NOMO-1 (cell line): ENCODE data around the gene SYNDIG1.

ENCODE experiments used
- DNase-seq, 2 experiments: peaks; one replicate each; lab custom pipeline; 2025; ENCODE audit not compliant: unreplicated experiment in 2 of 2; lab: John Stamatoyannopoulos, UW

SYNDIG1 gene

GRCh38 chr20:24649787-24650490 lies 180.5 kb downstream of the SYNDIG1 start:
- DNase-seq = no peak

GRCh38 chr20:24651171-24651975 lies 181.9 kb downstream of the SYNDIG1 start:
- DNase-seq = no peak

GRCh38 chr20:24651976-24652345 lies 182.5 kb downstream of the SYNDIG1 start:
- DNase-seq = no peak

GRCh38 chr20:24653306-24653705 lies 183.9 kb downstream of the SYNDIG1 start:
- DNase-seq = no peak

- no peak for DNase-seq
Measured at GRCh38 chr20:24654425-24654824, 185.0 kb downstream of the SYNDIG1 start.

GRCh38 chr20:24656391-24656790 lies 187.0 kb downstream of the SYNDIG1 start:
- DNase-seq = no peak

- no peak for DNase-seq
Measured at GRCh38 chr20:24657196-24657595, 187.8 kb downstream of the SYNDIG1 start.

- DNase-seq = no peak
Measured at GRCh38 chr20:24657878-24658620, 188.6 kb downstream of the SYNDIG1 start.

- no peak for DNase-seq
Measured at GRCh38 chr20:24658920-24659660, 189.7 kb downstream of the SYNDIG1 start.

- DNase-seq = no peak
Measured at GRCh38 chr20:24659835-24660234, 190.4 kb downstream of the SYNDIG1 start.

- no peak for DNase-seq
Measured at GRCh38 chr20:24660651-24661050, 191.2 kb downstream of the SYNDIG1 start.

GRCh38 chr20:24661255-24661654 lies 191.8 kb downstream of the SYNDIG1 start:
- DNase-seq = no peak

GRCh38 chr20:24662322-24662721 lies 192.9 kb downstream of the SYNDIG1 start:
- DNase-seq = no peak

GRCh38 chr20:24662752-24663365 lies 193.4 kb downstream of the SYNDIG1 start:
- DNase-seq = no peak

GRCh38 chr20:24663496-24663895 lies 194.1 kb downstream of the SYNDIG1 start:
- DNase-seq = no peak

GRCh38 chr20:24664266-24664986 lies 195.0 kb downstream of the SYNDIG1 start:
- DNase-seq = no peak

GRCh38 chr20:24665196-24665595 lies 195.8 kb downstream of the SYNDIG1 start:
- no peak for DNase-seq

GRCh38 chr20:24665741-24666191 lies 196.3 kb downstream of the SYNDIG1 start:
- DNase-seq = no peak

- DNase-seq = no peak
Measured at GRCh38 chr20:24667689-24668383, 198.4 kb downstream of the SYNDIG1 start.
